Lower leg skin (tissue), 3 donors: ENCODE results near the gene ZNF329.

Experiments used
- POLR2A ChIP-seq, 2 donors: fragments of 450-650 bp; IDR thresholded peaks; one replicate each; pipeline ENCODE4 v1.6.1; 2016 to 2017; ENCODE audit warnings: antibody characterized with exemption in 2 of 2, mild to moderate bottlenecking in 1 of 2, moderate library complexity in 1 of 2
- TF ChIP-seq, protein P1 (sequence below), 3 donors: fragments of 450-650 bp; IDR thresholded peaks; one replicate each; pipeline ENCODE4 v1.5.1; 2016; ENCODE audit warnings: antibody characterized with exemption in 3 of 3, mild to moderate bottlenecking in 3 of 3, moderate library complexity in 2 of 3

DNA sequence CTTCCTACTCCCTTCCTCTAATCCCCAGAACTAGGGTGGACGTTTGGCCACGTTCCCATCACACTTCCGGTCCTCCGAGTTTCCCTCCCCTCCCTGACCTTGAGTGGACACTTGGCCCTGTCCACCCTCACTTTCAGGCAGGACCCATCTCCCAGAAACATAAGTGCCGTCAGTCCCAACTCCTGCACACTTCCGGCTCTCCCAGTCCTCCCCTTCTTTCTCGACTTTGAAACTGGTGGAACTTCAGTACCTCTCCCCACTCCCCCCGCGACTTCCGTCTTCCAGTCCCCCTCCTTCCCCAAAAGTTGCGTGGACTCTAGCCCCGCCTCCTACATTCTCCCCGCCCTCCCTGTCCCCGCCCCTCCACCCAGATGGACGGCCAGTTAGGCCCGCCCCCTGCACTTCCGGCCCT, 32.0 kb upstream of the ZNF329 start:
- TF ChIP-seq, protein P1, sequence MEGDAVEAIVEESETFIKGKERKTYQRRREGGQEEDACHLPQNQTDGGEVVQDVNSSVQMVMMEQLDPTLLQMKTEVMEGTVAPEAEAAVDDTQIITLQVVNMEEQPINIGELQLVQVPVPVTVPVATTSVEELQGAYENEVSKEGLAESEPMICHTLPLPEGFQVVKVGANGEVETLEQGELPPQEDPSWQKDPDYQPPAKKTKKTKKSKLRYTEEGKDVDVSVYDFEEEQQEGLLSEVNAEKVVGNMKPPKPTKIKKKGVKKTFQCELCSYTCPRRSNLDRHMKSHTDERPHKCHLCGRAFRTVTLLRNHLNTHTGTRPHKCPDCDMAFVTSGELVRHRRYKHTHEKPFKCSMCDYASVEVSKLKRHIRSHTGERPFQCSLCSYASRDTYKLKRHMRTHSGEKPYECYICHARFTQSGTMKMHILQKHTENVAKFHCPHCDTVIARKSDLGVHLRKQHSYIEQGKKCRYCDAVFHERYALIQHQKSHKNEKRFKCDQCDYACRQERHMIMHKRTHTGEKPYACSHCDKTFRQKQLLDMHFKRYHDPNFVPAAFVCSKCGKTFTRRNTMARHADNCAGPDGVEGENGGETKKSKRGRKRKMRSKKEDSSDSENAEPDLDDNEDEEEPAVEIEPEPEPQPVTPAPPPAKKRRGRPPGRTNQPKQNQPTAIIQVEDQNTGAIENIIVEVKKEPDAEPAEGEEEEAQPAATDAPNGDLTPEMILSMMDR (IDR thresholded peaks at IDR 0.05) = no peak
- TF ChIP-seq POLR2A (IDR thresholded peaks at IDR 0.05) = no peak
